Nephron progenitor cell (in vitro differentiated cells): ENCODE measurements around the gene TIMM13.

Experiments used
- DNase-seq: peaks from one replicate; pipeline ENCODE4 v3.0.0; 2021
- H3K27ac Mint-ChIP-seq: 2 replicates; pipeline ENCODE4 v1.8.0; 2021; ENCODE audit warnings: mild to moderate bottlenecking, moderate library complexity, mixed read lengths
- H3K27me3 Mint-ChIP-seq: 2 replicates; pipeline ENCODE4 v1.8.0; 2021; ENCODE audit warnings: mild to moderate bottlenecking, low read depth, mixed read lengths; ENCODE audit not compliant: poor library complexity
- H3K36me3 Mint-ChIP-seq: 2 replicates; pipeline ENCODE4 v1.8.0; 2021; ENCODE audit warnings: low read depth, mixed read lengths
- H3K4me1 Mint-ChIP-seq: 2 replicates; pipeline ENCODE4 v1.8.0; 2021; ENCODE audit warnings: mixed read lengths
- H3K4me3 Mint-ChIP-seq: 2 replicates; pipeline ENCODE4 v1.8.0; 2021; ENCODE audit warnings: mild to moderate bottlenecking, moderate library complexity, mixed read lengths
- H3K9me3 Mint-ChIP-seq: 2 replicates; pipeline ENCODE4 v1.8.0; 2021; ENCODE audit warnings: mild to moderate bottlenecking, moderate library complexity, mixed read lengths
- CTCF ChIP-seq: fragments of 200-600 bp; sonication (generic); IDR thresholded peaks from 2 replicates; pipeline ENCODE4 v1.5.0; 2021; ENCODE audit warnings: antibody characterized with exemption

The TIMM13 gene

GRCh38 chr19:2416321-2417097 lies 10.9 kb downstream of the TIMM13 start:
- no peak overlapping the region for H3K4me3 Mint-ChIP-seq
- H3K27ac Mint-ChIP-seq, result no peak overlapping the region
- TF ChIP-seq CTCF, result no peak
- peaks cover 3% of the 10 kb centered on the region for H3K27me3 Mint-ChIP-seq
- peaks cover 16% of the 10 kb centered on the region for H3K36me3 Mint-ChIP-seq
- H3K4me1 Mint-ChIP-seq, result no peaks in the 10 kb centered on the region
- peaks cover 10% of the 10 kb centered on the region for H3K9me3 Mint-ChIP-seq
- DNase-seq, result no peak

GRCh38 chr19:2415973-2416319 lies 11.4 kb downstream of the TIMM13 start:
- H3K27me3 Mint-ChIP-seq, result peaks cover 3% of the 10 kb centered on the region
- H3K9me3 Mint-ChIP-seq, result peaks cover 10% of the 10 kb centered on the region
- no peaks in the 10 kb centered on the region for H3K4me1 Mint-ChIP-seq
- DNase-seq, result no peak
- peaks cover 16% of the 10 kb centered on the region for H3K36me3 Mint-ChIP-seq
- TF ChIP-seq CTCF, result no peak
- no peak overlapping the region for H3K27ac Mint-ChIP-seq
- no peak overlapping the region for H3K4me3 Mint-ChIP-seq

DNA sequence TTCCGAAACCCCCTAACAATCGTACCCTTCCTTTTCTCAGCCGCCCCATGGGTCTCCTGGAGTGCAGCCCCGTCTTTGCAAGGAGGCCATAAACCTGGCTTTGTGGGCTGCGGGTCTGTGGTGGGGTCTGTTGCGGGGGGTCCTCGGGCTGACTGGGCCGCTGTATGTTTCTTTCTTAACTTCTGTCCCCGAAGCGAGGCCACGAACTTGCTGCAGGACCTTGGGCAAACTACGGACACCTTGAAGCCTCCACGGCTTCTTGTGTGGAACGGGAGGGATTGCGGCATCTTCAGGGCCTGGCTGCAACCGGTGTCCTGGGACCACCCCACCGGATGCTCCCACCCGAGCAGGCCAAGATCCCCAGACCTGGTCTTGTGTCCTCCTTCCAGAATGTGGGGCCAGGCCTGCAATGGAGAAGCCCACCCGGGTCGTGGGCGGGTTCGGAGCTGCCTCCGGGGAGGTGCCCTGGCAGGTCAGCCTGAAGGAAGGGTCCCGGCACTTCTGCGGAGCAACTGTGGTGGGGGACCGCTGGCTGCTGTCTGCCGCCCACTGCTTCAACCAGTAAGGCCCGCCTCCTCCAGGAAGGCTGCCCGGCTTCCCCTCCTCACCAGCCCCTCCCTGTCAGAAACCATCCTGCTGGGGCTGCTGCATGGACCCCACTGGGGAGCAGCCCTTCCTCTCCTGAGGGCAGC lies 12.0 kb downstream of the TIMM13 start:
- no peak overlapping the region for H3K4me3 Mint-ChIP-seq
- H3K27ac Mint-ChIP-seq, result peak overlapping the region; percentile 57
- peaks cover 7% of the 10 kb centered on the region for H3K27me3 Mint-ChIP-seq
- H3K4me1 Mint-ChIP-seq, result no peaks in the 10 kb centered on the region
- H3K9me3 Mint-ChIP-seq, result peaks cover 14% of the 10 kb centered on the region
- no peak for TF ChIP-seq CTCF
- H3K36me3 Mint-ChIP-seq, result peaks cover 16% of the 10 kb centered on the region
- no peak for DNase-seq

DNA sequence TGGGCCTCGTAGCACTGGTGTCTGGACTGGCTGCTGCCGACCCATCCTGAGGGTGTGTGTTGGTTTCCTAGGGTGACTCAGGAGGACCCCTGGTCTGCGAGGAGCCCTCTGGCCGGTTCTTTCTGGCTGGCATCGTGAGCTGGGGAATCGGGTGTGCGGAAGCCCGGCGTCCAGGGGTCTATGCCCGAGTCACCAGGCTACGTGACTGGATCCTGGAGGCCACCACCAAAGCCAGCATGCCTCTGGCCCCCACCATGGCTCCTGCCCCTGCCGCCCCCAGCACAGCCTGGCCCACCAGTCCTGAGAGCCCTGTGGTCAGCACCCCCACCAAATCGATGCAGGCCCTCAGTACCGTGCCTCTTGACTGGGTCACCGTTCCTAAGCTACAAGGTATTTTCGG lies 13.8 kb downstream of the TIMM13 start:
- DNase-seq, result no peak
- peaks cover 27% of the 10 kb centered on the region for H3K9me3 Mint-ChIP-seq
- peaks cover 16% of the 10 kb centered on the region for H3K36me3 Mint-ChIP-seq
- TF ChIP-seq CTCF, result no peak
- no peak overlapping the region for H3K27ac Mint-ChIP-seq
- peaks cover 10% of the 10 kb centered on the region for H3K27me3 Mint-ChIP-seq
- no peak overlapping the region for H3K4me3 Mint-ChIP-seq
- no peaks in the 10 kb centered on the region for H3K4me1 Mint-ChIP-seq

DNA sequence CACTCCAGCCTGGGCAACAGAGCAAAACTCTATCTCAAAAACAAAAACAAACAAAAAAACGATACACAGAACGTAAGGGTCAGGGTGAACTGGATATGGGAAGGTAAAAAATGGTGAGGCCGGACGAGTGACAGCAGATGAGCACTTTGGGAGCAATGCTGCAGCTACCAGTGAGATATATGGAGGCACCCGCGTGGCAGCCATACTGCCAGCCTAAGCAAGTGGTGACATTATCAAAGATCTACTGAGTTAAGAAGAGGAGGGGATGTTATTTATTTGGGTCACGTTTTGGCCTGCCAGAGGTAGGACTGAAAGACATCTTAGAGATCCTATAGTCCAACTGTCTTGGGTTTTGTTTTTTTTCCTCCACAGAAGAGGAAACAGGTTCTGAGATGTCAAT lies 14.2 kb downstream of the TIMM13 start:
- Mint-ChIP-seq H3K36me3 (peaks cover 16% of the 10 kb centered on the region), H3K9me3 (peaks cover 27% of the 10 kb centered on the region), H3K4me1 (no peaks in the 10 kb centered on the region), H3K27ac (no peak overlapping the region), H3K4me3 (no peak overlapping the region), H3K27me3 (peaks cover 10% of the 10 kb centered on the region)
- no peak for DNase-seq
- TF ChIP-seq CTCF, result no peak

DNA sequence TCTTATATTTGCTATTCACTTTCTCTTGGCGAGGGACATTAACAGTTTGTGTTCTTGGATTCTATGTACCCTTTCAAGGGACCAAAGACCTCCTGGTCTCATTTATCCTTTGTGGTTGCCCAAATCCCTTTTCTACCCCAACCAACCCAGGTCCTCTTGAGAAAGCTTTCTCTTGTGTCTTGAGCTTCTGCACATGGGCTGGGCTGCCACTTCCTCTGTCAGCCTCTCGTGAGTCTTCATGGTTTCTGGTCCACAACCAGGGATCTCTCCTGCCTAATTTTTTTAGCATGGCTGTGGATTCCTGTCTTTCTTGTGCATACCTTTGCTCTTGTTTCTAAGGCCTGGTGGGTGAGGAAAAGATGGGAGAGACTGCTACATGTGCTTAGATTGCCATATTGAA lies 14.9 kb downstream of the TIMM13 start:
- Mint-ChIP-seq H3K27ac (no peak overlapping the region), H3K4me1 (no peaks in the 10 kb centered on the region), H3K36me3 (peaks cover 10% of the 10 kb centered on the region), H3K27me3 (peaks cover 12% of the 10 kb centered on the region), H3K4me3 (no peak overlapping the region), H3K9me3 (peaks cover 27% of the 10 kb centered on the region)
- TF ChIP-seq CTCF, result no peak
- DNase-seq, result no peak
